ENCODE results near the gene RPL10A.

The RPL10A gene

GRCh38 chr6:35489995-35490791 lies 22.0 kb downstream of the RPL10A start:
- no peak for TF ChIP-seq CTCF (IDR thresholded peaks at IDR 0.05; ENCODE audit: unreplicated experiment in 3 of 3)
- peaks cover 70% of the 10 kb centered on the region for H3K4me1 Mint-ChIP-seq
- peak overlapping the region; percentile 79 to 85 (median 84) for H3K4me3 Mint-ChIP-seq
- no peaks in the 10 kb centered on the region for H3K9me3 Mint-ChIP-seq
- H3K27me3 Mint-ChIP-seq (ENCODE audit: low read depth) = no peaks in the 10 kb centered on the region
- peak overlapping the region; percentile 96 to 99 (median 97) for H3K27ac Mint-ChIP-seq
- H3K36me3 Mint-ChIP-seq (ENCODE audit: low read depth) = no peaks in the 10 kb centered on the region

GRCh38 chr6:35490821-35491557 lies 22.8 kb downstream of the RPL10A start:
- no peak for TF ChIP-seq CTCF (IDR thresholded peaks at IDR 0.05; ENCODE audit: unreplicated experiment in 3 of 3)
- no peaks in the 10 kb centered on the region for H3K27me3 Mint-ChIP-seq (ENCODE audit: low read depth)
- peak overlapping the region; percentile 96 to 99 (median 97) for H3K27ac Mint-ChIP-seq
- H3K4me1 Mint-ChIP-seq = peaks cover 77% of the 10 kb centered on the region
- no peaks in the 10 kb centered on the region for H3K36me3 Mint-ChIP-seq (ENCODE audit: low read depth)
- H3K9me3 Mint-ChIP-seq = no peaks in the 10 kb centered on the region
- peak overlapping the region; percentile 79 to 85 (median 84) for H3K4me3 Mint-ChIP-seq

GRCh38 chr6:35491558-35492257 lies 23.5 kb downstream of the RPL10A start:
- Mint-ChIP-seq H3K27ac (peak overlapping the region; percentile 96 to 99 (median 97)), H3K4me1 (peaks cover 75% of the 10 kb centered on the region), H3K9me3 (no peaks in the 10 kb centered on the region), H3K27me3 (ENCODE audit: low read depth) (no peaks in the 10 kb centered on the region), H3K36me3 (ENCODE audit: low read depth) (no peaks in the 10 kb centered on the region), H3K4me3 (peak overlapping the region; percentile 79 to 85 (median 84))
- TF ChIP-seq CTCF (IDR thresholded peaks at IDR 0.05; ENCODE audit: unreplicated experiment in 3 of 3) = no peak

GRCh38 chr6:35492258-35492973 lies 24.2 kb downstream of the RPL10A start:
- Mint-ChIP-seq H3K36me3 (ENCODE audit: low read depth) (no peaks in the 10 kb centered on the region), H3K4me3 (peak overlapping the region; percentile 73 to 80 (median 74)), H3K4me1 (peaks cover 71% of the 10 kb centered on the region), H3K9me3 (no peaks in the 10 kb centered on the region), H3K27ac (peak overlapping the region; percentile 87 to 94 (median 93)), H3K27me3 (ENCODE audit: low read depth) (no peaks in the 10 kb centered on the region)
- TF ChIP-seq CTCF (IDR thresholded peaks at IDR 0.05; ENCODE audit: unreplicated experiment in 3 of 3) = no peak

- H3K9me3 Mint-ChIP-seq = no peaks in the 10 kb centered on the region
- peak overlapping the region; percentile 60 to 80 (median 74) for H3K4me3 Mint-ChIP-seq
- H3K36me3 Mint-ChIP-seq (ENCODE audit: low read depth) = no peaks in the 10 kb centered on the region
- H3K27ac Mint-ChIP-seq = peak overlapping the region; percentile 87 to 94 (median 93)
- TF ChIP-seq CTCF (IDR thresholded peaks at IDR 0.05; ENCODE audit: unreplicated experiment in 3 of 3) = no peak
- H3K27me3 Mint-ChIP-seq (ENCODE audit: low read depth) = no peaks in the 10 kb centered on the region
- peaks cover 66% of the 10 kb centered on the region for H3K4me1 Mint-ChIP-seq
Observed at GRCh38 chr6:35492974-35493284, 24.7 kb downstream of the RPL10A start.
